Common myeloid progenitor, CD34-positive (primary cell): ENCODE results near the gene TBC1D5.

Experiments used
- CTCF ChIA-PET: fragments of 350-600 bp; sonication (Branson Sonifier 250); formaldehyde crosslinking; loops from one replicate; lab custom pipeline; 2021; ENCODE audit warnings: antibody characterized with exemption; lab: Charles Lee
- POLR2A ChIA-PET: fragments of 350-600 bp; sonication (Branson Sonifier 250); formaldehyde crosslinking; loops from one replicate; lab custom pipeline; 2021; ENCODE audit warnings: antibody characterized with exemption; lab: Charles Lee
- DNase-seq, 3 donors: peaks; one replicate each; pipeline versions ENCODE4 v3.0.0 to v3.0.0-alpha.2; 2013
- H3K27ac ChIP-seq, 2 experiments: 1 replicate in 1 of 2; 2 replicates in 1 of 2; pipeline ENCODE4 v1.7.0; 2013; ENCODE audit warnings: inconsistent platforms in 2 of 2, low read length in 2 of 2, mild to moderate bottlenecking in 2 of 2, low read depth in 1 of 2, moderate library complexity in 1 of 2; ENCODE audit not compliant: severe bottlenecking in 2 of 2, insufficient read depth in 1 of 2, poor library complexity in 1 of 2
- H3K27me3 ChIP-seq, 5 experiments: replicated peaks in 2 of 5; 1 replicate in 3 of 5; 2 replicates in 2 of 5; pipeline versions ENCODE4 v1.6.1 to v1.7.0; 2013; ENCODE audit warnings: low read length in 4 of 5, mild to moderate bottlenecking in 2 of 5, moderate library complexity in 2 of 5, inconsistent platforms in 1 of 5; ENCODE audit not compliant: insufficient read depth in 5 of 5, control insufficient read depth in 4 of 5
- H3K36me3 ChIP-seq, 4 experiments: 1 replicate in 2 of 4; 2 replicates in 2 of 4; pipeline versions ENCODE4 v1.6.1 to v1.7.0; 2013; ENCODE audit warnings: low read length in 3 of 4, control low read depth in 1 of 4, mild to moderate bottlenecking in 1 of 4; ENCODE audit not compliant: control insufficient read depth in 4 of 4, insufficient read depth in 4 of 4
- H3K4me1 ChIP-seq, 4 experiments: 1 replicate in 3 of 4; 2 replicates in 1 of 4; pipeline versions ENCODE4 v1.6.1 to v1.7.1; 2013; ENCODE audit warnings: low read length in 3 of 4, mild to moderate bottlenecking in 3 of 4, control low read depth in 1 of 4, inconsistent platforms in 1 of 4, moderate library complexity in 1 of 4; ENCODE audit not compliant: control insufficient read depth in 4 of 4, insufficient read depth in 4 of 4; ENCODE audit errors: control extremely low read depth in 1 of 4
- H3K4me3 ChIP-seq, 7 experiments: 1 replicate in 4 of 7; 2 replicates in 3 of 7; pipeline versions ENCODE4 v1.5.1 to v1.7.0; 2013; ENCODE audit warnings: mild to moderate bottlenecking in 7 of 7, low read length in 6 of 7, moderate library complexity in 6 of 7, inconsistent platforms in 2 of 7, low read depth in 2 of 7, control low read depth in 1 of 7; ENCODE audit not compliant: insufficient read depth in 4 of 7, control insufficient read depth in 1 of 7; ENCODE audit errors: extremely low read depth in 1 of 7
- H3K9me3 ChIP-seq, 5 experiments: 1 replicate in 4 of 5; 2 replicates in 1 of 5; pipeline versions ENCODE4 v1.6.1 to v1.7.1; 2013; ENCODE audit warnings: low read length in 4 of 5, mild to moderate bottlenecking in 2 of 5, inconsistent platforms in 1 of 5, low read depth in 1 of 5, moderate library complexity in 1 of 5; ENCODE audit not compliant: control insufficient read depth in 4 of 5, insufficient read depth in 2 of 5; ENCODE audit errors: control extremely low read depth in 1 of 5
- WGBS: methylation state at CpG from one replicate; pipeline ENCODE4 v1.1.5; 2013; ENCODE audit not compliant: insufficient coverage; 5-methylcytosine and 5-hydroxymethylcytosine counted together

The TBC1D5 gene

DNA sequence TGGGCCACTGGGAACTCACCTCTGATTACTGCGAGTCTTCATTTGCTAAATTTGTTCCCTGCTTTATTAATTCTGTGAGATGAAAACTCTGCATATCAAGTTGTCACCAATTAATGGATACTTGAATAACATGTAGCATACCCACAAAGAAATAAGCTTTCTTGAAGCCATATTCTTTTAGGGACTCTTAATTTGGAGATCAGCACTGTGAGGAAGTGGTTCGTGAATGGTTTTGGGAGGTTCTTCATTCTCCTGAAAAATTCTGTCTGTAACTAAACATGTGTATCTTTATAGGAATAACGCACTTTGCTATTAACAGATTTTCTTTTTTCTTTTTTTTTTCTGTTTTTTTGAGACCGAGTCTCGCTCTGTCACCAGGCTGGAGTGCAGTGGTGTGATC, 19.1 kb upstream of the TBC1D5 start:
- no peak overlapping the region for H3K27ac ChIP-seq
- ChIA-PET POLR2A (no interaction called here), CTCF (no interaction called here)

DNA sequence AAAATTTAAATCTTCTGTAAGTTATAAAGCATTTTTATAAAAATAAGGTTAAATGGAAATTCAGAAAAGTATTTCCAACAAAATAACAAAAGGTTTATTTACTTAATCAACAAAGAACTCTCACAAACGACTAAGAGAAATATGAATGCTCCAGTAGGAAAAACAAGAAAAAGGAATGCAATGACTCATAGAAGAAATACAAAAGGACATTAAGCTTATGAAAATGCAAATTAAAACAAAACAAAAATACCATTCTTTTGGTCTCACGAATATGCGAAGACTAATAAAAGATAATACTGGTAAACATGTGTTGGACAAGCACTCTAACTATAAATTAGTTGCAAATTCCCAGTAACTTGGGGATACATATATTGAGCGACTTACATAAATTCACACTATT, 17.5 kb upstream of the TBC1D5 start:
- Histone ChIP-seq H3K4me3 (no peak overlapping the region), H3K4me1 (no peaks in the 10 kb centered on the region), H3K9me3 (no peaks in the 10 kb centered on the region), H3K36me3 (no peaks in the 10 kb centered on the region), H3K27ac (no peak overlapping the region), H3K27me3 (no peaks in the 10 kb centered on the region)
- DNase-seq = no peak
- ChIA-PET CTCF (no interaction called here), POLR2A (no interaction called here)
- no CpG with 5 or more reads among the region's 4 CpGs for WGBS

More for the DNA sequence above, 19.1 kb upstream of the TBC1D5 start:
- no peaks in the 10 kb centered on the region for H3K4me1 ChIP-seq
- no CpG with 5 or more reads among the region's 5 CpGs for WGBS
- H3K4me3 ChIP-seq = no peak overlapping the region
- H3K27me3 ChIP-seq = no peaks in the 10 kb centered on the region
- H3K36me3 ChIP-seq = no peaks in the 10 kb centered on the region
- no peaks in the 10 kb centered on the region for H3K9me3 ChIP-seq
- DNase-seq = no peak

DNA sequence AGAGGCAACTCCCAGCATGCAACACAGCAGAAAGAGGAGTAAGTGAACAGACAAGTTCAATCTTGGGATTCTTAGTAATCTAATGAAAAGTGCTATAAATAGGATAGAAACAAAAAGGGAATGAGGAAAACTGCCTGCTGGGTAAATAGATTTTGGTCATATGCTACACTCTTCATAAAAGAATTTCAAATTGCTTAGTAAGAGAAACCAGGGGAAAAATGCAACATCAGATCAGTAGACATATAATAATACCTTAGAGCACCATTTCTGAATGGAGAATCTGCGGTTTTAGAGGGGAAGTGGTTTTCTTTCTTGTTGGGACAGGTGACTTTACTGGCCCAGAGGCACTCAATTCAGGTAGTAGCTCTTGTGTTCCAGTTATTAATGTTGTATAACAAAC, 13.4 kb upstream of the TBC1D5 start:
- Histone ChIP-seq H3K36me3 (no peaks in the 10 kb centered on the region), H3K27ac (no peak overlapping the region), H3K4me1 (no peaks in the 10 kb centered on the region), H3K9me3 (no peaks in the 10 kb centered on the region), H3K27me3 (no peaks in the 10 kb centered on the region), H3K4me3 (no peak overlapping the region)
- DNase-seq = no peak
- ChIA-PET POLR2A (no interaction called here), CTCF (interaction anchor here (2.1 kb wide), 1 partner anchor 9 kb away, joined by 7 read pairs; no protein-coding TSS in a partner anchor)
- WGBS = no CpG with 5 or more reads among the region's 1 CpG

DNA sequence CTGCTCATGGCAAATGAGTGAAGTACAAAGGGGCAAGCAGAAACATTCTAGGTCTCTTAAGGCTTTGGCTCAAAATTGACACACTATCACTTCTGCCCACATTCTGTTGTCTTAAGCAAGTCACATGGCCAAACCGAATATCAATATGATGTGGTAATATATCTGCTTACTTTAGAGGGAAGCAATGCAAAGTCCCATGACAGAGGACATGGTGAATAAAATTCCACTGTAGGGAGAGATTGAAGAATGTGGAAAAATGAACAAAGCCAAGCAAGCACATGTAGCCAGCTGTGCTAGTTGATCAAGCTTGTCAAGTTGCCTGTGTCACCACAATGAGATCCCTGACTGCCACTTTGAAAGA, 11.2 kb upstream of the TBC1D5 start:
- no peak overlapping the region for H3K4me3 ChIP-seq
- no peak overlapping the region for H3K27ac ChIP-seq
- DNase-seq = no peak
- no peaks in the 10 kb centered on the region for H3K27me3 ChIP-seq
- POLR2A ChIA-PET = no interaction called here
- CTCF ChIA-PET = interaction anchor here (0.7 to 1.0 kb wide), 2 partner anchors 11 to 108 kb away, joined by 3 read pairs; partner anchors contain the start of gene TBC1D5
- no peaks in the 10 kb centered on the region for H3K36me3 ChIP-seq
- H3K4me1 ChIP-seq = peaks cover 0 to 10% (median 5%) of the 10 kb centered on the region in 4 experiments
- no CpG with 5 or more reads among the region's 1 CpG for WGBS
- H3K9me3 ChIP-seq = no peaks in the 10 kb centered on the region

DNA sequence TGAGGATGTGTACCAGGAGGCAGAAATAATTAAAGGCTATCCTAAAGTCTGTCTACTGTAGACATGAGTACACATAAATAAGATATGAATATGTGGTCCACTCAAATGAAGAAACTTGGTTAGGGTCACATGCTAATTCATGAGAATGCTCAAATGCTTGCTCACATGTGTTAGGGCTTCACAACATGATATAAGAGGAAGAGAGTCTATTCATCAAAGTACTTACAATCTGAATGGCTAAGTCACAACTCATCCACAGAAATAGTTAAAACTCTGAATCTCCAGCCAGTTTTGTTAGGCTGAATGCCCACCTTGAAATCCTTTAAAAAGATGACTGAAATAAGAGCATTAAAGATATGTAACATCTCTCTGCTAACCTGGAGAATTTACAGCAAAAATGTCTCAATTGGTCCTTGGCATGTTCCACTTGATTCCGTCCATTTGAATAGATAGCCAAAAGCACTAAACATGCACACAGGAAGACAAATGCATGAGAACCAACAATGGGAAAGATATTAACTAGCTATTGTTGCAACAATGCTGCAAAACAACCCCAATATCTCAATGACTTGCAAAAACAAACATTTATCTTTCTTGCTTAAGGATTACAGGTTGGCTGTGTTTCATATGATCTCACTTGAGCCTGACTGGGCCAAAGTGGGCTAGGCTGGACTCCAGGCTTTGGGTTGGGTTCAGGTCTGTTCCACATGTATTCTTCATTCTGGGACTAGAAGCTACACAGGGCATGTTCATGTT, 10.6 kb upstream of the TBC1D5 start:
- Histone ChIP-seq H3K27me3 (no peaks in the 10 kb centered on the region), H3K27ac (no peak overlapping the region), H3K9me3 (no peaks in the 10 kb centered on the region), H3K4me3 (no peak overlapping the region), H3K4me1 (peaks cover 0 to 10% (median 5%) of the 10 kb centered on the region in 4 experiments), H3K36me3 (no peaks in the 10 kb centered on the region)
- DNase-seq = no peak
- POLR2A ChIA-PET = no interaction called here
- 100% methylated on average over 1 of the region's 1 CpG for WGBS
- CTCF ChIA-PET = interaction anchor here (0.7 to 1.0 kb wide), 2 partner anchors 11 to 108 kb away, joined by 3 read pairs; partner anchors contain the start of gene TBC1D5

DNA sequence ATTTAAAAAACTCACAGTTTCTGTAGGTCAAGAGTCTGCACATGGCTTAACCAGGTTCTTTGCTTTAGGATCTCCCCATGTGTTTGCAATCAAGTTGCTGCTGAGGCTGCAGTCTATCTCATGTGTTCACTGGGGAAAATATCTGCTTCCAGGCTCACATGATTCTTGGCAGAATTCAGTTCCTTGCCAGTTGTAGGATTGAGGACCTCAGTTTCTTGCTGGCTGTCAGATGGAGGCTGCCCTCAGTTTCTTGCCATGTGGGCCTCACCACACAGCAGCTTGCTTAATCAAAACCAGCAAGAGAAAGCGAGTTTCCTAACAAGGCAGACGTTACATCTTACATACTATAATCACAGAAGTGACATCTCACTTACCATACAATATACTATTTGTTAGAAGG, 10.0 kb upstream of the TBC1D5 start:
- no peak overlapping the region for H3K27ac ChIP-seq
- no peak for DNase-seq
- ChIA-PET CTCF (no interaction called here), POLR2A (no interaction called here)
- WGBS = no CpG with 5 or more reads among the region's 2 CpGs
- H3K4me1 ChIP-seq = peaks cover 0 to 16% (median 5%) of the 10 kb centered on the region in 4 experiments
- no peak overlapping the region for H3K4me3 ChIP-seq
- H3K36me3 ChIP-seq = no peaks in the 10 kb centered on the region
- H3K9me3 ChIP-seq = no peaks in the 10 kb centered on the region
- H3K27me3 ChIP-seq = no peaks in the 10 kb centered on the region

DNA sequence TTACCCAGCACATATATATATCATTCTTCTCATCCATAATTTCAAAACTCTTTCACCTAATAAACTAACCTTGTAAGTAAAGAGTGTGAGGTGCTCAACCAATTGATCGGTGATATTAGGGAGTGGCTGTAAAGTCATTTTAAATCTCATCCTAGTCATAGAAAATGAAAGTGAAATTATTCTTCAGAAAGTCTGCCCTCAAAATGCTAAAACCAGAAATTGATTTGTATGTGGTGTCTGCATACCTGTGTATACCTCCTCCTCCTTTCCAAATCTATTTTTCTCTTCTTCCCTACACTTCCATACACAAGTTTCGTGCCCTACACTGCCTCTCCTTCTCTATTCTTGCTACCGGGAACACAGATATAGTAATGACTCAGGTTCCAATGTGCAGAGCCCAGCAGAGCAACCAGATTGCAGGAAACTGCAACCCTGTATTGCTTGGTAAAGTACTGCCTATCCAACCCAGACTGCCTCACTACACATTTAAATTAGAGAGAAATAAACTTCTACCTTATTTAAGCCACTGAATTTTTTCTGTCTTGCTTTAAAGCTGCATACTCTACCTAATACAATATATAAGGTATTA, 7.4 kb upstream of the TBC1D5 start:
- Histone ChIP-seq H3K27me3 (no peaks in the 10 kb centered on the region), H3K9me3 (no peaks in the 10 kb centered on the region), H3K36me3 (no peaks in the 10 kb centered on the region), H3K27ac (no peak overlapping the region), H3K4me1 (peaks cover 0 to 19% (median 5%) of the 10 kb centered on the region in 4 experiments), H3K4me3 (peak overlapping the region in 3 of 7 experiments; percentile 34 to 65 (median 63))
- peak in 1 of 3 donors; percentile 42 for DNase-seq
- ChIA-PET POLR2A (no interaction called here), CTCF (no interaction called here)
- 43% methylated on average over 1 of the region's 3 CpGs for WGBS
